ENCODE results near the gene IQSEC3. TPM values are rescaled to one million over a fixed set of nuclear protein-coding genes. Genes with fewer than 3 reads are reported as not detected.

IQSEC3 gene
- total and polyA plus RNA-seq, 10 of the 15 experiments (the other 5 are each of a cell fraction or from before 2014, with no cell fraction given) = not detected

DNA sequence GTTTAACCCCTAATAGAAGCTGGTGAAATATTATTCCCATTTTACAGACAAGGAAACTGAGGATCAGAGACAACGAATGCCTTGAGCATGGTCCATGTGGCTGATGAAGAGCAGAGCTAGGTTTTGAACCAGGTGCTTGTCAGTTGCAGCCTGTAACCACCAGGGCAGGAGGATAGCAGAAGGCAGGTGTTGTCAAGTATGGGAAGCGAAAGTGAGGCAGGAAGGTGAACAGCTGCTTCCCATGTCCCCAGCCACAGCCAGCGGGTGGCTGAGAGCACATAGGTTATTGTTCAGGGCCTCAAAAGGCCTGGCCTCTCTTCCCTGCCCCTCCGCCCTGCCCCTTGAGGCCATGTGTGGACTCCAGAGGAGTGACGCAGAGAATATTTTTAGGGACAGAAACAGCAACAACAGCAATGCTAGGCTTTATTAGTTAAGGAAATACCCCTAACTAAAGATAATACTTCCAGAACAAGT lies 39.6 kb downstream of the IQSEC3 start (continued):
- TF ChIP-seq, protein P1, sequence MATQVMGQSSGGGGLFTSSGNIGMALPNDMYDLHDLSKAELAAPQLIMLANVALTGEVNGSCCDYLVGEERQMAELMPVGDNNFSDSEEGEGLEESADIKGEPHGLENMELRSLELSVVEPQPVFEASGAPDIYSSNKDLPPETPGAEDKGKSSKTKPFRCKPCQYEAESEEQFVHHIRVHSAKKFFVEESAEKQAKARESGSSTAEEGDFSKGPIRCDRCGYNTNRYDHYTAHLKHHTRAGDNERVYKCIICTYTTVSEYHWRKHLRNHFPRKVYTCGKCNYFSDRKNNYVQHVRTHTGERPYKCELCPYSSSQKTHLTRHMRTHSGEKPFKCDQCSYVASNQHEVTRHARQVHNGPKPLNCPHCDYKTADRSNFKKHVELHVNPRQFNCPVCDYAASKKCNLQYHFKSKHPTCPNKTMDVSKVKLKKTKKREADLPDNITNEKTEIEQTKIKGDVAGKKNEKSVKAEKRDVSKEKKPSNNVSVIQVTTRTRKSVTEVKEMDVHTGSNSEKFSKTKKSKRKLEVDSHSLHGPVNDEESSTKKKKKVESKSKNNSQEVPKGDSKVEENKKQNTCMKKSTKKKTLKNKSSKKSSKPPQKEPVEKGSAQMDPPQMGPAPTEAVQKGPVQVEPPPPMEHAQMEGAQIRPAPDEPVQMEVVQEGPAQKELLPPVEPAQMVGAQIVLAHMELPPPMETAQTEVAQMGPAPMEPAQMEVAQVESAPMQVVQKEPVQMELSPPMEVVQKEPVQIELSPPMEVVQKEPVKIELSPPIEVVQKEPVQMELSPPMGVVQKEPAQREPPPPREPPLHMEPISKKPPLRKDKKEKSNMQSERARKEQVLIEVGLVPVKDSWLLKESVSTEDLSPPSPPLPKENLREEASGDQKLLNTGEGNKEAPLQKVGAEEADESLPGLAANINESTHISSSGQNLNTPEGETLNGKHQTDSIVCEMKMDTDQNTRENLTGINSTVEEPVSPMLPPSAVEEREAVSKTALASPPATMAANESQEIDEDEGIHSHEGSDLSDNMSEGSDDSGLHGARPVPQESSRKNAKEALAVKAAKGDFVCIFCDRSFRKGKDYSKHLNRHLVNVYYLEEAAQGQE (IDR thresholded peaks at IDR 0.05; ENCODE audit: low read depth, low read length) = no peak
- no peak for TF ChIP-seq MXI1 (IDR thresholded peaks at IDR 0.05; ENCODE audit: low read depth, low read length)
- TF ChIP-seq ZNF384 (IDR thresholded peaks at IDR 0.05; ENCODE audit: borderline replicate concordance, low read depth, low read length) = no peak
- no peak for TF ChIP-seq ASH2L (IDR thresholded peaks at IDR 0.05; ENCODE audit: borderline replicate concordance, low read depth)
- TF ChIP-seq ESRRA (IDR thresholded peaks at IDR 0.05; ENCODE audit: low read length) = no peak
- no peak for TF ChIP-seq BHLHE40 (IDR thresholded peaks at IDR 0.05; ENCODE audit: borderline replicate concordance in 1 of 2, low read depth in 2 of 2, low read length in 1 of 2)
- TF ChIP-seq, protein P2, sequence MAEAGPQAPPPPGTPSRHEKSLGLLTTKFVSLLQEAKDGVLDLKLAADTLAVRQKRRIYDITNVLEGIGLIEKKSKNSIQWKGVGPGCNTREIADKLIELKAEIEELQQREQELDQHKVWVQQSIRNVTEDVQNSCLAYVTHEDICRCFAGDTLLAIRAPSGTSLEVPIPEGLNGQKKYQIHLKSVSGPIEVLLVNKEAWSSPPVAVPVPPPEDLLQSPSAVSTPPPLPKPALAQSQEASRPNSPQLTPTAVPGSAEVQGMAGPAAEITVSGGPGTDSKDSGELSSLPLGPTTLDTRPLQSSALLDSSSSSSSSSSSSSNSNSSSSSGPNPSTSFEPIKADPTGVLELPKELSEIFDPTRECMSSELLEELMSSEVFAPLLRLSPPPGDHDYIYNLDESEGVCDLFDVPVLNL (IDR thresholded peaks at IDR 0.05; ENCODE audit: low read depth, low read length) = no peak
- TF ChIP-seq SPI1 (IDR thresholded peaks at IDR 0.05; ENCODE audit: borderline replicate concordance, insufficient read depth, low read depth, low read length) = no peak
- TF ChIP-seq CHD1 (IDR thresholded peaks at IDR 0.05; ENCODE audit: low read depth, low read length) = no peak
- TF ChIP-seq HDAC2 (IDR thresholded peaks at IDR 0.05) = no peak
- no peak for TF ChIP-seq LARP7 (IDR thresholded peaks at IDR 0.05)
- no peak for TF ChIP-seq SIN3A (IDR thresholded peaks at IDR 0.05; ENCODE audit: low read depth, low read length)
- no peak for TF ChIP-seq YY1 (IDR thresholded peaks at IDR 0.05; ENCODE audit: low read depth, low read length)
- TF ChIP-seq KDM1A (IDR thresholded peaks at IDR 0.05; ENCODE audit: borderline replicate concordance) = no peak
- TF ChIP-seq HDAC6 (IDR thresholded peaks at IDR 0.05; ENCODE audit: unreplicated experiment) = no peak
- TF ChIP-seq EZH2 (IDR thresholded peaks at IDR 0.05; ENCODE audit: borderline replicate concordance, control insufficient read depth, low read depth, low read length) = no peak
- TF ChIP-seq, protein P3, sequence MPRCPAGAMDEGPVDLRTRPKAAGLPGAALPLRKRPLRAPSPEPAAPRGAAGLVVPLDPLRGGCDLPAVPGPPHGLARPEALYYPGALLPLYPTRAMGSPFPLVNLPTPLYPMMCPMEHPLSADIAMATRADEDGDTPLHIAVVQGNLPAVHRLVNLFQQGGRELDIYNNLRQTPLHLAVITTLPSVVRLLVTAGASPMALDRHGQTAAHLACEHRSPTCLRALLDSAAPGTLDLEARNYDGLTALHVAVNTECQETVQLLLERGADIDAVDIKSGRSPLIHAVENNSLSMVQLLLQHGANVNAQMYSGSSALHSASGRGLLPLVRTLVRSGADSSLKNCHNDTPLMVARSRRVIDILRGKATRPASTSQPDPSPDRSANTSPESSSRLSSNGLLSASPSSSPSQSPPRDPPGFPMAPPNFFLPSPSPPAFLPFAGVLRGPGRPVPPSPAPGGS (IDR thresholded peaks at IDR 0.05; ENCODE audit: borderline replicate concordance, insufficient read depth, low read depth, low read length, poor library complexity, severe bottlenecking) = no peak
- TF ChIP-seq HCFC1 (IDR thresholded peaks at IDR 0.05; ENCODE audit: low read length) = no peak
- TF ChIP-seq, protein P4, sequence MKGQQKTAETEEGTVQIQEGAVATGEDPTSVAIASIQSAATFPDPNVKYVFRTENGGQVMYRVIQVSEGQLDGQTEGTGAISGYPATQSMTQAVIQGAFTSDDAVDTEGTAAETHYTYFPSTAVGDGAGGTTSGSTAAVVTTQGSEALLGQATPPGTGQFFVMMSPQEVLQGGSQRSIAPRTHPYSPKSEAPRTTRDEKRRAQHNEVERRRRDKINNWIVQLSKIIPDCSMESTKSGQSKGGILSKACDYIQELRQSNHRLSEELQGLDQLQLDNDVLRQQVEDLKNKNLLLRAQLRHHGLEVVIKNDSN (IDR thresholded peaks at IDR 0.05; ENCODE audit: borderline replicate concordance, extremely low read length, insufficient read depth, low read depth, low read length) = no peak
- no peak for TF ChIP-seq RB1 (IDR thresholded peaks at IDR 0.05; ENCODE audit: borderline replicate concordance)
- TF ChIP-seq, protein P5, sequence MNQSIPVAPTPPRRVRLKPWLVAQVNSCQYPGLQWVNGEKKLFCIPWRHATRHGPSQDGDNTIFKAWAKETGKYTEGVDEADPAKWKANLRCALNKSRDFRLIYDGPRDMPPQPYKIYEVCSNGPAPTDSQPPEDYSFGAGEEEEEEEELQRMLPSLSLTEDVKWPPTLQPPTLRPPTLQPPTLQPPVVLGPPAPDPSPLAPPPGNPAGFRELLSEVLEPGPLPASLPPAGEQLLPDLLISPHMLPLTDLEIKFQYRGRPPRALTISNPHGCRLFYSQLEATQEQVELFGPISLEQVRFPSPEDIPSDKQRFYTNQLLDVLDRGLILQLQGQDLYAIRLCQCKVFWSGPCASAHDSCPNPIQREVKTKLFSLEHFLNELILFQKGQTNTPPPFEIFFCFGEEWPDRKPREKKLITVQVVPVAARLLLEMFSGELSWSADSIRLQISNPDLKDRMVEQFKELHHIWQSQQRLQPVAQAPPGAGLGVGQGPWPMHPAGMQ (IDR thresholded peaks at IDR 0.05; ENCODE audit: borderline replicate concordance) = no peak
